GM12878 (cell line): ENCODE results near the gene TRAK2. TPM values are rescaled to one million over a fixed set of nuclear protein-coding genes. Genes with fewer than 3 reads are reported as not detected.

Experiments
- ATAC-seq: fragments of 200-7000 bp; cut with Tn5 transposase; 3 replicates; pipeline ENCODE4 v1.9.1; 2020; ENCODE audit warnings: mild to moderate bottlenecking, moderate library complexity
- BruUV-seq: library from RNA; stranded (reverse); fragments of 400-500 nt; replicated peaks from 2 replicates; lab custom pipeline; 2021; lab: Mats Ljungman, UMichigan
- CTCF ChIA-PET: fragments of 300-600 bp; sonication (Branson Sonifier 250); formaldehyde crosslinking; extraction: SDS; loops from one replicate; lab custom pipeline; 2021; ENCODE audit warnings: inconsistent platforms; lab: Yijun Ruan, JAX
- POLR2A ChIA-PET: fragments of 350-600 bp; formaldehyde crosslinking; extraction: SDS; loops from one replicate; lab custom pipeline; 2021; ENCODE audit warnings: inconsistent platforms; lab: Charles Lee
- RAD21 ChIA-PET: fragments of 300-600 bp; sonication (Branson Sonifier 250); formaldehyde crosslinking; loops from one replicate; lab custom pipeline; 2023; ENCODE audit warnings: antibody characterized with exemption; ENCODE audit not compliant: unreplicated experiment; lab: Charles Lee
- SMC1A ChIA-PET: fragments of 300-600 bp; sonication (Branson Sonifier 250); formaldehyde crosslinking; loops from one replicate; lab custom pipeline; 2023; ENCODE audit not compliant: unreplicated experiment, uncharacterized antibody; lab: Charles Lee
- DNase-seq: peaks from one replicate; pipeline ENCODE4 v3.0.0-alpha.2; 2011; ENCODE audit warnings: low read depth, low spot score
- FAIRE-seq: peaks from 3 replicates; lab custom pipeline; 2011; peaks lifted over from hg19 to GRCh38; lab: Jason Lieb, UNC
- H2AFZ ChIP-seq: 2 replicates; pipeline ENCODE4 v1.6.0; 2011; ENCODE audit warnings: low read depth, low read length, control low read depth; ENCODE audit not compliant: control insufficient read depth
- H3K27ac ChIP-seq: 2 replicates; pipeline ENCODE4 v1.5.1; 2011; ENCODE audit warnings: control low read depth; ENCODE audit not compliant: control insufficient read depth, insufficient read depth
- H3K27me3 ChIP-seq, 2 experiments: replicated peaks in 1 of 2; 2 replicates each; pipeline versions ENCODE4 v1.6.0 to v1.6.1; 2011; ENCODE audit warnings: low read length in 1 of 2; ENCODE audit not compliant: control insufficient read depth in 2 of 2, insufficient read depth in 2 of 2
- H3K36me3 ChIP-seq, 2 experiments: 2 replicates each; pipeline ENCODE4 v1.5.1; 2011; ENCODE audit warnings: low read length in 1 of 2; ENCODE audit not compliant: control insufficient read depth in 2 of 2, insufficient read depth in 2 of 2
- H3K4me1 ChIP-seq: 2 replicates; pipeline ENCODE4 v1.6.1; 2011; ENCODE audit warnings: mild to moderate bottlenecking, low read length, moderate library complexity, mixed read lengths; ENCODE audit not compliant: control insufficient read depth, insufficient read depth
- H3K4me2 ChIP-seq: 2 replicates; pipeline ENCODE4 v1.6.0; 2011; ENCODE audit warnings: control low read depth; ENCODE audit not compliant: control insufficient read depth, insufficient read depth
- H3K4me3 ChIP-seq: fragments of 200-600 bp; sonication (generic); 2 replicates; pipeline ENCODE4 v1.5.1; 2016
- H3K79me2 ChIP-seq: 2 replicates; pipeline ENCODE4 v1.6.0; 2011; ENCODE audit warnings: low read length; ENCODE audit not compliant: control insufficient read depth, insufficient read depth
- H3K9ac ChIP-seq: 2 replicates; pipeline ENCODE4 v1.8.0; 2011; ENCODE audit warnings: low read length, control low read depth, mixed read lengths; ENCODE audit not compliant: control insufficient read depth, insufficient read depth
- H3K9me3 ChIP-seq: replicated peaks from 3 replicates; pipeline ENCODE4 v1.5.1; 2011; ENCODE audit warnings: mild to moderate bottlenecking, low read length; ENCODE audit not compliant: control insufficient read depth, insufficient read depth
- H4K20me1 ChIP-seq: 2 replicates; pipeline ENCODE4 v1.6.0; 2011; ENCODE audit not compliant: control insufficient read depth, insufficient read depth
- YBX1 ChIP-seq: fragments of 450-650 bp; IDR thresholded peaks from 2 replicates; pipeline ENCODE4 v1.6.1; 2016; ENCODE audit warnings: antibody characterized with exemption
- ZNF207 ChIP-seq: fragments of 450-650 bp; IDR thresholded peaks from 2 replicates; pipeline ENCODE4 v1.6.1; 2014; ENCODE audit warnings: antibody characterized with exemption, mild to moderate bottlenecking, borderline replicate concordance
- WGBS: methylation state at CpG from one replicate; pipeline ENCODE4 v1.1.6; 2016; ENCODE audit warnings: low lambda C conversion rate; ENCODE audit not compliant: insufficient replicate concordance, insufficient coverage; ENCODE audit errors: missing lambda C conversion rate; 5-methylcytosine and 5-hydroxymethylcytosine counted together
- in situ Hi-C: fragments of 300-500 bp; cut with MboI; formaldehyde crosslinking; loops from 9 replicates; pipeline ENCODE4 v1.14.3; 2018; ENCODE audit warnings: mixed read lengths
- intact Hi-C: fragments of 100-400 bp; cut with micrococcal nuclease; formaldehyde crosslinking; loops from one replicate; pipeline ENCODE4 v1.14.2; 2022; ENCODE audit not compliant: unreplicated experiment
- polyA plus RNA-seq, 11 experiments: library from polyadenylated mRNA; depleted of rRNA in 4 of 11; unstranded in 6 of 11; stranded (reverse) in 5 of 11; fragments of >200 nt; fragmentation: Nextera tagmentation in 4 of 11; fragmentation: Illumina TruSeq in 1 of 11; extraction: Ambion mirVana in 4 of 11; extraction: Trizol in 1 of 11; gene quantifications; 1 replicate in 1 of 11; 2 replicates in 10 of 11; pipeline versions ENCODE4 v1.2.1 to v1.2.3, GENCODE V29; 2011 to 2016; ENCODE audit warnings: inconsistent platforms in 2 of 11, missing spikeins in 2 of 11, low read depth in 1 of 11
- total RNA-seq, 4 experiments: library from RNA; depleted of rRNA in 3 of 4; stranded (reverse); fragments of >200 nt in 3 of 4; fragmentation: Illumina TruSeq in 1 of 4; extraction: Trizol in 1 of 4; gene quantifications; 2 replicates each; pipeline versions ENCODE4 v1.2.1 to v1.2.3, GENCODE V29; 2013 to 2021
- TF ChIP-seq, protein P1 (sequence below): fragments of 450-650 bp; formaldehyde crosslinking; IDR thresholded peaks from 2 replicates; pipeline ENCODE4 v1.5.0; 2022; ENCODE audit warnings: mild to moderate bottlenecking, missing genetic modification characterization

The TRAK2 gene
- total and polyA plus RNA-seq, 10 of the 15 experiments (the other 5 are each of a cell fraction or from before 2014, with no cell fraction given) = 5.2 to 20.0 (median 11.8) TPM

DNA sequence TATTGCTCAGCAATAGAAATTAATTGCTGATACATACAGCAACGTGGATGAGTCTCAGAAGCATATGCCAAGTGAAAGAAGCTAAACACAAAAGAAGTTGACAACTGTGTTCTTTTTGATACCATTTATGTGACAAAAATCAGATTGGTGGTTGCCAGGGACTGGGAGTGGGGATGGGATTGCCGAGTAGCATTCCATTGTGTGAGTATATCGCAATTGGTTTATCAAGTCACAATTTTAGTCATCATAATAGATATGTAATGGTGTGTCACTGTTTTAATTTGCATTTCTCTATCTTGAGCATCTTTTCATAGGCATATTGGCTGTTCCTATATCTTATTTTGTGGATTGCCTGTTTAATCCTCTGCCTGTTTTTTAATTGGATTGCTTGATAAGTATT, 21.2 kb upstream of the TRAK2 start:
- ChIA-PET SMC1A (interaction anchor here (1.0 kb wide), 1 partner anchor 22 kb away, joined by 4 read pairs; the partner anchor contains the start of genes STRADB and TRAK2), RAD21 (no interaction called here), POLR2A (no interaction called here), CTCF (interaction anchor here (0.6 to 1.2 kb wide), 2 partner anchors 20 to 1087 kb away, joined by 3 read pairs; no protein-coding TSS in a partner anchor)
- no peaks in the 10 kb centered on the region for H3K27me3 ChIP-seq
- H3K9me3 ChIP-seq = no peaks in the 10 kb centered on the region
- H4K20me1 ChIP-seq = no peaks in the 10 kb centered on the region
- no peak overlapping the region for H3K27ac ChIP-seq
- FAIRE-seq (no peak), ATAC-seq (no peak), DNase-seq (no peak)
- H3K79me2 ChIP-seq = no peaks in the 10 kb centered on the region
- TF ChIP-seq ZNF207 = no peak
- TF ChIP-seq YBX1 = no peak
- TF ChIP-seq, protein P1, sequence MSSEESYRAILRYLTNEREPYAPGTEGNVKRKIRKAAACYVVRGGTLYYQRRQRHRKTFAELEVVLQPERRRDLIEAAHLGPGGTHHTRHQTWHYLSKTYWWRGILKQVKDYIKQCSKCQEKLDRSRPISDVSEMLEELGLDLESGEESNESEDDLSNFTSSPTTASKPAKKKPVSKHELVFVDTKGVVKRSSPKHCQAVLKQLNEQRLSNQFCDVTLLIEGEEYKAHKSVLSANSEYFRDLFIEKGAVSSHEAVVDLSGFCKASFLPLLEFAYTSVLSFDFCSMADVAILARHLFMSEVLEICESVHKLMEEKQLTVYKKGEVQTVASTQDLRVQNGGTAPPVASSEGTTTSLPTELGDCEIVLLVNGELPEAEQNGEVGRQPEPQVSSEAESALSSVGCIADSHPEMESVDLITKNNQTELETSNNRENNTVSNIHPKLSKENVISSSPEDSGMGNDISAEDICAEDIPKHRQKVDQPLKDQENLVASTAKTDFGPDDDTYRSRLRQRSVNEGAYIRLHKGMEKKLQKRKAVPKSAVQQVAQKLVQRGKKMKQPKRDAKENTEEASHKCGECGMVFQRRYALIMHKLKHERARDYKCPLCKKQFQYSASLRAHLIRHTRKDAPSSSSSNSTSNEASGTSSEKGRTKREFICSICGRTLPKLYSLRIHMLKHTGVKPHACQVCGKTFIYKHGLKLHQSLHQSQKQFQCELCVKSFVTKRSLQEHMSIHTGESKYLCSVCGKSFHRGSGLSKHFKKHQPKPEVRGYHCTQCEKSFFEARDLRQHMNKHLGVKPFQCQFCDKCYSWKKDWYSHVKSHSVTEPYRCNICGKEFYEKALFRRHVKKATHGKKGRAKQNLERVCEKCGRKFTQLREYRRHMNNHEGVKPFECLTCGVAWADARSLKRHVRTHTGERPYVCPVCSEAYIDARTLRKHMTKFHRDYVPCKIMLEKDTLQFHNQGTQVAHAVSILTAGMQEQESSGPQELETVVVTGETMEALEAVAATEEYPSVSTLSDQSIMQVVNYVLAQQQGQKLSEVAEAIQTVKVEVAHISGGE (CRISPR knock-in tag) = no peak
- H3K9ac ChIP-seq = no peak overlapping the region
- H2AFZ ChIP-seq = no peak overlapping the region
- 91% methylated on average over 3 of the region's 3 CpGs for WGBS
- H3K4me3 ChIP-seq = no peak overlapping the region
- in situ Hi-C loops (no loop called here), intact Hi-C loops (no loop called here)
- no peaks in the 10 kb centered on the region for H3K4me1 ChIP-seq
- no peaks in the 10 kb centered on the region for H3K36me3 ChIP-seq
- H3K4me2 ChIP-seq = no peak overlapping the region
- BruUV-seq = no TSS peak
